GM18907 (cell line): Measurements from ENCODE around the gene GPR135.
"Not testable (repeated sequence)": the region's sequence is repeated elsewhere in the genome, so short reads cannot be mapped to it uniquely, and the experiment has no call there.

Experiments
- ATAC-seq: cut with Tn5 transposase; IDR thresholded peaks from one replicate; pipeline ENCODE4 v1.9.1; 2021; ENCODE audit warnings: mild to moderate bottlenecking, moderate library complexity; ENCODE audit not compliant: unreplicated experiment

GPR135 gene

DNA sequence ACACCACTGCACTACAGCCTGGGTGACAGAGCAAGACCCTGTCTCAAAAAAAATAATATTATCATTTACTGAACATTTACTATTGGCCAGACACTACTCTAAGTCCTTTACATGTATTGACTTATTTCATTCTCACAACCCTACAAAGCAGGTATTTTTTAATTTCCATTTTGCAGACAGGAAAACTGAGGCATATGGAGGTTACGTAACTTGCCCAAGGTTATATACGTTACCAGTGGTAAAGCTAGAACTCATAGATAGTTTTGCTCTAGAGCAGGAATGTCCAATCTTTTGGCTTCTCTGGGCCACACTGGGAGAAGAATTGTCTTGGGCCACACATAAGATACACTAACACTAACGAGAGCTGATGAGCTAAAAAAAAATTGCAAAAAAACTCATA, 13.4 kb upstream of the GPR135 start:
- no peak for ATAC-seq

- no peak for ATAC-seq
Observed at GRCh38 chr14:59475709-59476108, 10.5 kb upstream of the GPR135 start.

DNA sequence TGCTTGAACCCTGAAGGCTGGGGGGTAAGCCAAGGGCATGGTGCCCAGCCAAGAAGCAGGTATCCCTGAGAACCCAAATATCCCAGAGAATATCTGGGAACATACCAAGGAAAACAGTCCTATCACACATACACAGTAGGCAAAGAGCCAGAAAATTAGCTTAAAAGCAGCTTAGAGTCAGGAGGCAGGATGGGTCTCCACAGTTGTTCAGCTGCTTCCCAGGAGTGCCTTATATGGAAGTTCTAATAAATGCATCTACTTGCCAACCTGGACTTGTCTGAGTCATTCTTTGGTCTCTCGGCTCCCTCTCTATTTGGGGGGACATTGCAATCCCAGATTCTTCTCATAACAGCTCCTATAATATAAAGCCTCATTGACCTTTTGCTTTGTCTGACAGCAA, 9.0 kb upstream of the GPR135 start:
- ATAC-seq = no peak

DNA sequence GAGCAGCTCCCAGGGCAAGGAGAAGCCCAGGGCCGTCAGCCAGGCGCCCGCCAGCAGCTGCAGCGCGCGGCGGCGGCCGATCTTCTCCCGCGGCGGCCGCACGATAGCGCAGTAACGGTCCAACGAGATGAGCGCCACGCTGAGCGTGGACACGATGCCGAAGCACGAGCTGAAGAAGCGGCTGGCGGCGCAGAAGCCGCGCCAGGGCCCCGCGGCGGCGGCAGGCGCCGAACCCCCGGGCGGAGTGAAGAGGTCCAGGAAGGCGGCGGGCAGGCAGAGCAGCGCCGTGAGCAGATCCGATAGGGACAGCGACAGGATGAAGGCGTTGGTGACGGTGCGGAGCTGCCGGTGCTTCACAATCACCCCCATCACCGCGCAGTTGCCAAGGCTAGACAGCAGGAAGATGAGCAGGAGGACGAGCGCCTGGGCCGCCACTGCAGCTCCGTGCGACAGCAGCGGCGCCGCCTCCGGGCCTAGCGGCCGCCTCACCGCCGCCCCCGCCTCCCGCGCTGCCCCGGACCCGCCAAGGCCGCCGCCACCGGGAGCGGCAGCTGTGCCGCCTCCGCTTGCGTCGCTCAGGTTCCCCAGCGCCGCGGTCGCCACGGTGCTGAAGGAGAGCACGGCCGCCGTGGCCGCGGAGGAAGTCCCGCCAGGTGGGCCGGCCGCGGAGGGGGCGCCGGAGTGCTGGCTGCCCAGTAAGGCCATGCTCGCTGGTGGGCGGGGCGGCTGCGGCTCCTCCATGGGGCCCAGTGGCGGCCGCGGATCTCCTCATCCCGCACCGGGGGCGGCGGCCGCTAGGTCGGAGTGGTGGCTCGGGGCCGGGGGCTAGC, 479 bp downstream of the GPR135 start:
- peak; percentile 63 for ATAC-seq

DNA sequence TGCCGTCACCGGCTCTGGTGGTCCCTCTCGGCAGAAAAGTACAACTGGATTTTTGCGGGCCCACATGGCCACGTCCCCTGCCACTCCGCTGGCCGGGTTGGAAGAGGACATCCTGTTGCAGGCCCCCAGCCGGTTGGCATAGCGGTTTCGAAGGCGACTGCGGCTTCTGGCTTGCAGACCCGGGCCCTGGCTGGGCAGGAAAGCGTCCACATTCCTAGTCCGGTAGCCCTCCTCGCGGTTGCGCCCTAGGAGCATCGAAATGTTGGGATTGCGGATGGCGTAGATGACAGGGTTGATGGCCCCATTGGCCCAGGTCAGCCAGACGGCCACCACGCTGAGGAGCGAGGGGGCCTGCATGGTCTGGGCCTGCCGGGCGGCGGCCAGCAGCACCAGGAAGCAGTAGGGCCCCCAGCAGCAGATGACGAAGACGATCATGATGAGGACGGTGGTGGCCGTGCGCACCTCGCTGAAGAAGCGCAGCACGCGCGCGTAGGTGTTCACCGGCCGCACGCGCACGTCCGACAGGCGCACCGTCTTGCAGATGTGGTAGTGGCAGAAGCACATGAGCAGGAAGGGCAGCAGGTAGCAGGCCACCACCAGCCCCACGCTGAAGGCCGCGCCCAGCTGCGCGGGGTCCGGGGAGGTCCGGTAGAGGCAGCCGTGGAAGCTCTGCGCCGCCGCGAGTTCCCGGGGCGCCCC, 1.2 kb downstream of the GPR135 start:
- ATAC-seq = peak; percentile 52

DNA sequence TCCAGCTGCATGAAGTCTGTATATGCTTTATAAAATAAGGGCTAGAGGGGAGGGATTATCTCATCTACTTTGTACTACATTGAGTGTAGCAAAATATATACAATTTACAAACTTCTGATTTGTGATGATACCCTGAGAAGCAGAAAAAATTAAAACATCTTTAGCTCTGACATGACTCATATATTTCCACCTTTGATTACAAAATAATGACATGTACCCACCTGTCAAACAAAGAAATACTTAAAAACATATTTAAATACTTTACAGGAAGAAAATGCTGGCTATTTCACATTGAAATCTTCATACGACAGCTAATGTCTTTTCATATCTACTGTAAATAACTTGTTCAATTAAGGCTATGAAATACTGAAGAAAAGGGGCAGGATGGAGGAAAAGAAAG, 3.3 kb downstream of the GPR135 start:
- ATAC-seq = no peak

GRCh38 chr14:59460378-59460777, 4.8 kb downstream of the GPR135 start:
- no peak for ATAC-seq

GRCh38 chr14:59458486-59458885, 6.7 kb downstream of the GPR135 start:
- ATAC-seq = no peak

GRCh38 chr14:59455411-59455810, 9.8 kb downstream of the GPR135 start:
- ATAC-seq = no peak

DNA sequence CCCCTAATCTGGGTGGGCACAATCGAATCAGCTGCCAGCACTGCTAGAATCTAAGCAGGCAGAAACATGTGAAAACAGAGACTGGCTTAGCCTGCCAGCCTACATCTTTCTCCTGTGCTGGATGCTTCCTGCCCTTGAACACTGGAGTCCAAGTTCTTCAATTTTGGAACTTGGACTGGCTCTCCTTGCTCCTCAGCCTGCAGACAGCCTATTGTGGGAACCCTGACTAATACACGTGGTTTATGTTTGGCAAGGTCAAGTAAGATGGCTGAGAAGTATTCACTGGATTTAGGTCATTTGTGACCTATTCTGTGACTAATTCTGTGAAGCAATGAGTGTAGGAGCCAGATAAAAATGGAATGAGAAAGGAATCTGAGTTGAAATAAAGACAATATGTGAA, 11.0 kb downstream of the GPR135 start:
- no peak for ATAC-seq

GRCh38 chr14:59451849-59452248, 13.3 kb downstream of the GPR135 start:
- no peak for ATAC-seq

- ATAC-seq = no peak
Observed at GRCh38 chr14:59450716-59451115, 14.5 kb downstream of the GPR135 start.

- not testable (repeated sequence) for ATAC-seq
Observed at GRCh38 chr14:59448673-59449072, 16.5 kb downstream of the GPR135 start.

DNA sequence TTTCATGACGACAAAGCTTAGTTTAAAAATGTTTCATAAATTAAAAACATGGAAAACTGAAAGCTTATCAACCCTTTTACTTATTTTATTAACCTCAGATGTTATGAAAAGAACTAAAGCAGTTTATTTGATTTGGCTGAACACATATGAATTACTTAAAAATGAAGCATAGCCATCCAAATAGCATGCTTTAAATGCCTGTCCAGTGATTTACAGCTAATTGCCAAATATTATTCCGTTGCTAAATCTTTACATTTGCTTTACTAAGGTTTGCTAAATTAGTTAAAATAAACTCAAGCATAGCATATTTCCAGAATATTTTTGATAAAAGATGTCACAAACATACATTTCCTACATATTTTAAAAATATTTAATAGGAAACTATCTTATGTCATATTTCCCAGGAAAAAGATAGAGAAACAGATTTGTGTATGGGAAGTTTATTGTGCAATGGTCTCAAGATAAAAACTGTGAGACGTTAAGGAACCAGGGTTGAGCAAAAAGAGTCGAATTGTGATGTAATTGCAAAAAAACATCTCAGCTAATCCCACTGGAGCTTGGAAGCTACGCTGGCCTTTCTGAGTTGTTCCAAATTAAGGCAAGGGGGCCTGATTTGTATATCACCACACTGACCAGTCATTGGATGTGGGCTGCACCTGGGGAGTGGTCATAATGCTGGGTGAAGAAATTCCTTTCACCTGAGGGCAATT, 25.8 kb downstream of the GPR135 start:
- no peak for ATAC-seq

DNA sequence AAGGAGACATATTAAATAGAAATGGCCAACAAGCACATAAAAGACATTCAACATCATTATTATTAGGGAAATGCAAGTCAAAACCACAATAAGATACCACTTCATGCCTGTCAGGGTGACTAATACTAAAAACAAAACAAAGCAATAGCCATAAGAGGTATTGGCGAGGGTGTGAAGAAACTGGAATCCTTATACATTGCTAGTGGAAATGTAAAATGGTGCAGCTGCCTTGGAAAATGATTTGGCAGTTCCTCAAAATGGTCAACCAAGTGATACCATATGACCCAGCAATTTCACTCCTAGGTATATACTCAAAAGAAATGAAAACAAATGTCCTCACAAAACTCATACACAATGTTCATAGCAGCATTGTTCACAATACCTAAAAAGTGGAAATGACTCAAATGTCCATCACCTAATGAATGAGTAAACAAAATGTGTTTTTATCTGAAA, 27.0 kb downstream of the GPR135 start:
- ATAC-seq = no peak

DNA sequence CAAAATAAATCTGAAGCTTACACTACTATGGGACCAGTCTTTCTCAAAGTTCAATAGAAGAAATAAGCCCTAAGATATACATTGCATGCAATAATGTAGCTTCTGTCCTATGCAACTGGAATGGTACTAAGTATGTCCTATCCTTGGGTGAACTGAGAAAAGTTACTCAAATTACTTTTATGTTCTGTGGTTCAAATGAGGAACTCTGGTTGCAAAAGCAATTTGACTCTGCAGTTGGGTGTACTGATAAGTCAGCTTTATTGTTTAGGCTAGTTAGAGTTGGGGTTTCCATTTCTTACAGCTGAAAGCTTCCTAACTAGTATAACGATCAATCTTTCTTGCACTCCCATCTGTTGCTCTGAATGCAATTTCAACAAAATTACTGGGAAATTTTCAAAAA, 29.2 kb downstream of the GPR135 start:
- no peak for ATAC-seq

DNA sequence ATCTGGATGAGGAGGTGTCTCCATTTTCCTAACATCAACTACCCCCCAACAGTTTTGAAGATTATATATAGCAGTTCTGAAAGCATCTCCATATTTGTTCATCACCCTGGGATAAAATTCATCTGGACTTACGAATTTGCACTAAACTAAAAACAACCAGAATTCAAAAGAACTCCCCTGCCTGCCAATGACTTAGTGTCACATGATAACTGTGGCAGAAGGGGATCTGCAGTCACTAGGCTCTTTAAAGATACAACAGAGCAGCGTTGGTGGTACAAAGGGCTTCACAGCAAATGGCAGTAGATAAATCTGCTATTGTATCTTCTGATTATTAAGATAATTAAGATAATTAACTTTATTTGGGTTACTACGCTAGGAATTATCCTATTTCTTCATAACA, 30.1 kb downstream of the GPR135 start:
- no peak for ATAC-seq

GRCh38 chr14:59429790-59430189, 35.4 kb downstream of the GPR135 start:
- ATAC-seq = no peak

- no peak for ATAC-seq
Observed at GRCh38 chr14:59428581-59429012, 36.6 kb downstream of the GPR135 start.

- no peak for ATAC-seq
Observed at GRCh38 chr14:59427653-59428580, 37.3 kb downstream of the GPR135 start.
